ENCODE results near the gene CIB2.

GRCh38 chr15:78156653-78157052 lies 25.4 kb upstream of the CIB2 start:
- TF ChIP-seq CTCF (IDR thresholded peaks at IDR 0.05) (no peak), POLR2A (IDR thresholded peaks at IDR 0.05) (no peak)

Data from suprapubic skin (tissue), 3 donors.